Spleen (tissue), 11 donors: ENCODE data around the gene C19orf12. TPM values are rescaled to one million over a fixed set of nuclear protein-coding genes. Genes with fewer than 3 reads are reported as not detected.
A peak's percentile ranks its signal among the peaks of the same experiment; 100 is the strongest.

Source experiments
- DNase-seq: peaks from one replicate; pipeline ENCODE4 v3.0.0-alpha.2; 2020
- H3K27ac ChIP-seq, 8 donors: fragments of 200-600 bp; sonication (generic) in 7 of 8; 1 replicate in 4 of 8; 2 replicates in 4 of 8; pipeline versions ENCODE4 v1.5.0 to v1.8.0; 2016 to 2021; ENCODE audit warnings: inconsistent platforms in 4 of 8, mild to moderate bottlenecking in 4 of 8, moderate library complexity in 1 of 8
- H3K27me3 ChIP-seq, 7 donors: fragments of 200-600 bp; sonication (generic) in 6 of 7; replicated peaks in 1 of 7; 1 replicate in 4 of 7; 2 replicates in 3 of 7; pipeline versions ENCODE4 v1.5.0 to v1.8.0; 2016 to 2021; ENCODE audit warnings: inconsistent platforms in 3 of 7, mild to moderate bottlenecking in 1 of 7
- H3K36me3 ChIP-seq, 6 donors: fragments of 200-600 bp; sonication (generic) in 5 of 6; 1 replicate in 4 of 6; 2 replicates in 2 of 6; pipeline versions ENCODE4 v1.5.0 to v1.8.0; 2016 to 2021; ENCODE audit warnings: inconsistent platforms in 2 of 6
- H3K4me1 ChIP-seq, 6 donors: fragments of 200-600 bp; sonication (generic) in 5 of 6; 1 replicate in 3 of 6; 2 replicates in 3 of 6; pipeline versions ENCODE4 v1.5.0 to v1.8.0; 2016 to 2021; ENCODE audit warnings: inconsistent platforms in 3 of 6
- H3K4me3 ChIP-seq, 8 donors: fragments of 200-600 bp; sonication (generic) in 7 of 8; 1 replicate in 4 of 8; 2 replicates in 4 of 8; pipeline versions ENCODE4 v1.5.0 to v1.8.0; 2016 to 2021; ENCODE audit warnings: inconsistent platforms in 4 of 8, mild to moderate bottlenecking in 4 of 8, moderate library complexity in 2 of 8
- H3K9me3 ChIP-seq, 8 donors: fragments of 200-600 bp; sonication (generic) in 7 of 8; 1 replicate in 4 of 8; 2 replicates in 4 of 8; pipeline versions ENCODE4 v1.5.0 to v1.8.0; 2016 to 2021; ENCODE audit warnings: inconsistent platforms in 4 of 8
- POLR2A ChIP-seq, 3 donors: fragments of 450-650 bp; IDR thresholded peaks; one replicate each; pipeline ENCODE4 v1.5.1; 2017; ENCODE audit warnings: antibody characterized with exemption in 3 of 3, mild to moderate bottlenecking in 1 of 3
- POLR2AphosphoS5 ChIP-seq, 3 donors: sonication (generic); formaldehyde crosslinking; IDR thresholded peaks; one replicate each; pipeline ENCODE4 v1.5.1; 2017; ENCODE audit warnings: antibody characterized with exemption in 3 of 3
- WGBS, 5 donors: extraction: QIAGEN DNeasy Blood & Tissue Kit in 3 of 5; methylation state at CpG; one replicate each; pipeline versions ENCODE4 v1.1.5 to v1.1.7; 2013 to 2018; 5-methylcytosine and 5-hydroxymethylcytosine counted together
- intact Hi-C: fragments of 100-400 bp; cut with DNase I; formaldehyde crosslinking; loops from one replicate; pipeline ENCODE4 v1.15.0; 2023; ENCODE audit warnings: low total_unique reads
- polyA plus RNA-seq, 3 donors: library from polyadenylated mRNA; stranded (reverse); fragments of 200-250 nt; gene quantifications; one replicate each; pipeline ENCODE4 v1.2.1, GENCODE V29; 2013
- total RNA-seq, 7 donors: library from RNA; depleted of rRNA in 3 of 7; stranded (reverse); fragments of >200 nt in 3 of 7; fragmentation: NEBNext Ultra II Directional in 4 of 7; extraction: Animal tissue kit (Norgen Biotek cat#: 25700) in 4 of 7; gene quantifications; one replicate each; pipeline versions ENCODE4 v1.1.0 to v1.2.1, GENCODE V29; 2016 to 2021
- TF ChIP-seq, protein P1 (sequence below), 11 experiments: fragments of 200-600 bp in 7 of 11; fragments of 450-650 bp in 4 of 11; sonication (generic) in 4 of 11; IDR thresholded peaks in 8 of 11; conservative IDR thresholded peaks in 3 of 11; 1 replicate in 7 of 11; 2 replicates in 4 of 11; pipeline versions ENCODE4 v1.4.0 to v1.8.0; 2016 to 2021; ENCODE audit warnings: antibody characterized with exemption in 11 of 11, inconsistent platforms in 4 of 11, mild to moderate bottlenecking in 1 of 11
- donor health status: healthy with polysubstance abuse.
- donor health status: DM: no; HTN: no; CAD: no; lungs with moderate emphysema.
- donor health status: DM: no; HTN: no; CAD: no.
- donor health status: Bipolar disorder and iron deficiency.
- donor health status: healthy.
- donor health status: DM: no; HTN: no; CAD: no.
- donor health status: DM: yes; HTN: yes; CAD: no.

Gene C19orf12
- total and polyA plus RNA-seq, 10 donors, result 13.8 to 36.9 (median 27.5) TPM

DNA sequence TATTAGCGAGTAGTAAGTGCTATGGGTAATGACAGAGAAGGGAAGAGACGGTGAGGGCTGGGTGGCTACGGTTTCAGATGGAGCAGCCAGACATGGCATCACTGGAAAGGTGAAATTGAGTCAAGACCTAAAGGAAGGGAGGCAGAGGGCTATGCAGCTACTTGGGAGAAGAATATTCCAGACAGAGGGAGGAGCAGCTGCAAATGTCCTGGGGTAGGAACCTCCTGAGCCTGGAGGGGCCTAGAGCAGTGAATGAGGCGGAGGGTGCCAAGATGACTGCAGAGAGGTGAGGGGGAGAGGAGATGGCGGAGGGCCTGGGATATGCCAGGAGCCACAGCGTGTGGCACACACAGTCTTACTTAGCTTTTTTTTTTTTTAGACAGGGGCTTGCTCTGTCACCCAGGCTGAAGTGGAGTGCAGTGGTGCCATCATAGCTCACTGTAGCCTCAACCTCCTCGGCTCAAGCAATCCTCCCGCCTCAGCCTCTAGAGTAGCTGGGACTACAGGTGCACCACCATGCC is 28.7 kb downstream of the C19orf12 start:
- Histone ChIP-seq H3K4me3 (no peak overlapping the region), H3K36me3 (no peaks in the 10 kb centered on the region), H3K4me1 (peaks cover 3 to 23% (median 11%) of the 10 kb centered on the region in 6 donors), H3K27me3 (no peaks in the 10 kb centered on the region), H3K27ac (no peak overlapping the region), H3K9me3 (peaks cover 0 to 8% (median 7%) of the 10 kb centered on the region in 8 donors)
- 93 to 97% (median 96%) methylated on average over 8 of the region's 8 CpGs for WGBS, 5 donors
- peak; percentile 57 for DNase-seq
- intact Hi-C loops, result no loop called here
- TF ChIP-seq, protein P1, sequence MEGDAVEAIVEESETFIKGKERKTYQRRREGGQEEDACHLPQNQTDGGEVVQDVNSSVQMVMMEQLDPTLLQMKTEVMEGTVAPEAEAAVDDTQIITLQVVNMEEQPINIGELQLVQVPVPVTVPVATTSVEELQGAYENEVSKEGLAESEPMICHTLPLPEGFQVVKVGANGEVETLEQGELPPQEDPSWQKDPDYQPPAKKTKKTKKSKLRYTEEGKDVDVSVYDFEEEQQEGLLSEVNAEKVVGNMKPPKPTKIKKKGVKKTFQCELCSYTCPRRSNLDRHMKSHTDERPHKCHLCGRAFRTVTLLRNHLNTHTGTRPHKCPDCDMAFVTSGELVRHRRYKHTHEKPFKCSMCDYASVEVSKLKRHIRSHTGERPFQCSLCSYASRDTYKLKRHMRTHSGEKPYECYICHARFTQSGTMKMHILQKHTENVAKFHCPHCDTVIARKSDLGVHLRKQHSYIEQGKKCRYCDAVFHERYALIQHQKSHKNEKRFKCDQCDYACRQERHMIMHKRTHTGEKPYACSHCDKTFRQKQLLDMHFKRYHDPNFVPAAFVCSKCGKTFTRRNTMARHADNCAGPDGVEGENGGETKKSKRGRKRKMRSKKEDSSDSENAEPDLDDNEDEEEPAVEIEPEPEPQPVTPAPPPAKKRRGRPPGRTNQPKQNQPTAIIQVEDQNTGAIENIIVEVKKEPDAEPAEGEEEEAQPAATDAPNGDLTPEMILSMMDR (IDR thresholded peaks at IDR 0.05 in 8 of 11, conservative IDR thresholded peaks at IDR 0.05 in 3 of 11), result no peak
- TF ChIP-seq POLR2AphosphoS5 (IDR thresholded peaks at IDR 0.05), result no peak
- no peak for TF ChIP-seq POLR2A (IDR thresholded peaks at IDR 0.05)

DNA sequence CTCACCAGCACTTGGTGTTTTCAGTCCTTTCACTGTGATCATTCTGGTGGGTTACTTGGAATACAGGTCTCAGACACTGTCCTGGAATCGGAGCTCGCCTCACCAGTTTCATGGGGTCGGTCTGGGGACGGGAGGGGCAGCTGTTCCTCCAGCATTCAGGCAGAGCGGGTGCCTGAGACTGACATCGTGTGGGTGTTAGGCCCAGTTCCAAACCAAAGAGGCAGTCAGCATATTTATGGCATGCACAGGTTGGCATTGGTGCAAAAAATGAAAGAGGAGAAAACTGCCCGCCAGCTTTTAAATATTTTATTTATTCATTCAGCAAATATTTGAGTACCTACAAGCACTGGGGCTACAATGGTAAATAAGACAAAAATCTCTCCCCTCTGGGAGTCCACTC is 29.7 kb downstream of the C19orf12 start:
- H3K36me3 ChIP-seq, result no peaks in the 10 kb centered on the region
- TF ChIP-seq, protein P1 (IDR thresholded peaks at IDR 0.05 in 8 of 11, conservative IDR thresholded peaks at IDR 0.05 in 3 of 11), result no peak
- TF ChIP-seq POLR2A (IDR thresholded peaks at IDR 0.05), result no peak
- TF ChIP-seq POLR2AphosphoS5 (IDR thresholded peaks at IDR 0.05), result no peak
- H3K4me1 ChIP-seq, result peaks cover 9 to 28% (median 19%) of the 10 kb centered on the region in 6 donors
- peaks cover 0 to 1% (median under 1%) of the 10 kb centered on the region in 8 donors for H3K9me3 ChIP-seq
- no peaks in the 10 kb centered on the region for H3K27me3 ChIP-seq
- 77 to 92% (median 87%) methylated on average over 7 of the region's 7 CpGs for WGBS, 5 donors
- no peak overlapping the region for H3K27ac ChIP-seq
- intact Hi-C loops, result no loop called here
- no peak overlapping the region for H3K4me3 ChIP-seq
- DNase-seq, result peak; percentile 45

DNA sequence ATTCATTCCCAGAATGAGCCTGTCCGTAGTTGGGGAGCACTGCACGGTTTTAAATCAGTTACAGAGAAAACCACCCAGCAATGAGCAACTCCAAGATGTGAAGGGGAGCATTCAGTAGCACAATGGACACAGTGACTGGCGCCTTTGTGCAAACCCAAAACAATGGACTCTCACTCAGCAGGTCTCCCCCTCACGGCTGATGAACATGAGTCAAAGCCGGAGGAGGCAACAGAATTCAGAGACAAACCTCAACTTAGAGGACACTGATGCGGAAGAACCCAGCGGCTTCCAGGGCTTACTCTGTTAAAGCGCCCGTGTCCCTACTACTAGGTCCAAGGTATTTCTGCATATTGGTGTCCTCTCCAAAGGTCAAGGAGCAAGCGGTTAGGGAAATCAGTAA is 32.1 kb downstream of the C19orf12 start:
- Histone ChIP-seq H3K36me3 (peaks cover 0 to 10% (median 3%) of the 10 kb centered on the region in 6 donors), H3K27ac (no peak overlapping the region), H3K27me3 (no peaks in the 10 kb centered on the region), H3K4me3 (no peak overlapping the region), H3K4me1 (peaks cover 18 to 51% (median 42%) of the 10 kb centered on the region in 6 donors), H3K9me3 (no peaks in the 10 kb centered on the region)
- intact Hi-C loops, result no loop called here
- TF ChIP-seq, protein P1 (IDR thresholded peaks at IDR 0.05 in 8 of 11, conservative IDR thresholded peaks at IDR 0.05 in 3 of 11), result no peak
- 81 to 90% (median 87%) methylated on average over 10 of the region's 10 CpGs for WGBS, 5 donors
- DNase-seq, result no peak

DNA sequence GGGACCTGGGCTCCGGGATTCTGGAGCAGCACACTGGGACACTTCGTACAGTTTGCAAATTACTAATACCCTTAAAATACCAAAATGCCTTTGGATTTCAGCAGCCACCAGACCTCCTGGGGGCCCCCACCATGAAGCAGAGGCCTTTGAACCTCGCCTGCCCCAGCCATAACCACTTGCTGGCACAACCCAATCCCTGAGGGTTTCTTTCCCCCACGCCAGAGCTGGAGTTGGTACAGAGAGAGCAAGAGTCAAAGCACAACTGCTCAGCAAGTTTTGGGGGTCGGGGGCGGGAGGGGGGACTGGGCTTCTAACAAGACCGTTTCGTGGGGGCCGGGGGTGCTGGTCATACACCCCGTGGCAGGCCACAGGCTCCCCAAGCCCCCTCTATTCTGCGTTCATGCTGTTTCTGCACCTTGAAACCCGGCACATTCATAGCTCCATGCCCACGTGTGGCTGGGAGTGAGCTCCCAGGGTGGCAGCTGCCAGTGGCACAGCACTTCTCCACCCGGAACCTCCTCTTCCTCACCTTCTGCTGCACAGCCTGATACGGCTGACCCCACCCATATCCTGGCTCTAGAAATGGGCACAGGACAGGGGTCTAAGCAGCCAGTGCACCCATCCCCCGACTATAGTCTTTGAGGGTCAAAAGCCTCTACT is 32.7 kb downstream of the C19orf12 start:
- intact Hi-C loops, result no loop called here
- Histone ChIP-seq H3K4me1 (peaks cover 20 to 57% (median 48%) of the 10 kb centered on the region in 6 donors), H3K9me3 (no peaks in the 10 kb centered on the region), H3K4me3 (no peak overlapping the region), H3K36me3 (peaks cover 0 to 17% (median 3%) of the 10 kb centered on the region in 6 donors), H3K27me3 (no peaks in the 10 kb centered on the region), H3K27ac (peak overlapping the region in 2 of 8 donors; percentile 83 to 93)
- WGBS, 5 donors, result 80 to 87% (median 82%) methylated on average over 13 to 16 of the region's 16 CpGs
- no peak for TF ChIP-seq POLR2A (IDR thresholded peaks at IDR 0.05)
- TF ChIP-seq, protein P1 (IDR thresholded peaks at IDR 0.05 in 8 of 11, conservative IDR thresholded peaks at IDR 0.05 in 3 of 11), result no peak
- TF ChIP-seq POLR2AphosphoS5 (IDR thresholded peaks at IDR 0.05), result no peak
- peak; percentile 74 for DNase-seq
